K562 (cell line): ENCODE results near the gene PHF5A. TPM values are rescaled to one million over a fixed set of nuclear protein-coding genes. Genes with fewer than 3 reads are reported as not detected.

Experiments
- ATAC-seq: fragments of 200-7000 bp; cut with Tn5 transposase; 3 replicates; pipeline ENCODE4 v1.9.1; 2020; ENCODE audit warnings: moderate library complexity
- BruUV-seq: library from RNA; stranded (reverse); fragments of 400-500 nt; replicated peaks from 2 replicates; lab custom pipeline; 2021; lab: Mats Ljungman, UMichigan
- CTCF ChIA-PET: fragments of 300-600 bp; formaldehyde crosslinking; extraction: SDS; loops from one replicate; lab custom pipeline; 2021; ENCODE audit warnings: low intra/inter-chr PET ratio; lab: Yijun Ruan, JAX
- POLR2A ChIA-PET: fragments of 300-600, 350-650 bp; sonication (Branson Sonifier 250); formaldehyde crosslinking; extraction: SDS; loops from one replicate; lab custom pipeline; 2021; ENCODE audit warnings: antibody characterized with exemption, inconsistent platforms; lab: Yijun Ruan, JAX
- DNase-seq, 4 experiments: peaks; one replicate each; pipeline versions ENCODE4 v3.0.0 to v3.0.0-alpha.2; 2011 to 2018; ENCODE audit warnings: low spot score in 3 of 4, mixed read lengths in 3 of 4; ENCODE audit errors: extremely low read depth in 1 of 4
- FAIRE-seq: peaks from 2 replicates; lab custom pipeline; 2011; peaks lifted over from hg19 to GRCh38; lab: Jason Lieb, UNC
- H2AFZ ChIP-seq: 2 replicates; pipeline ENCODE4 v1.6.0; 2011; ENCODE audit warnings: low read depth, low read length, control low read depth, inconsistent platforms
- H3K27ac ChIP-seq: fragments of 200-600 bp; 3 replicates; pipeline ENCODE4 v1.8.0; 2011; ENCODE audit warnings: low read depth, mild to moderate bottlenecking, control low read depth, inconsistent platforms, low read length, moderate library complexity, mixed read lengths; ENCODE audit errors: extremely low read depth
- H3K27me3 ChIP-seq, 2 experiments: fragments of 300-600 bp in 1 of 2; 2 replicates in 1 of 2; 3 replicates in 1 of 2; pipeline versions ENCODE4 v1.6.0 to v1.8.0; 2011; ENCODE audit warnings: inconsistent platforms in 2 of 2, low read length in 2 of 2, mild to moderate bottlenecking in 1 of 2, mixed read lengths in 1 of 2, moderate library complexity in 1 of 2; ENCODE audit not compliant: control insufficient read depth in 2 of 2, insufficient read depth in 2 of 2
- H3K36me3 ChIP-seq: fragments of 300-600 bp; 3 replicates; pipeline ENCODE4 v1.8.0; 2011; ENCODE audit warnings: mild to moderate bottlenecking, low read length, inconsistent platforms; ENCODE audit not compliant: control insufficient read depth, insufficient read depth
- H3K4me1 ChIP-seq, 2 experiments: fragments of 200-600 bp in 1 of 2; replicated peaks in 1 of 2; 2 replicates in 1 of 2; 3 replicates in 1 of 2; pipeline versions ENCODE4 v1.5.1 to v1.8.0; 2011; ENCODE audit warnings: inconsistent platforms in 2 of 2, low read length in 2 of 2, mild to moderate bottlenecking in 1 of 2, mixed read lengths in 1 of 2, moderate library complexity in 1 of 2; ENCODE audit not compliant: control insufficient read depth in 2 of 2, insufficient read depth in 2 of 2
- H3K4me2 ChIP-seq: 2 replicates; pipeline ENCODE4 v1.6.1; 2011; ENCODE audit warnings: low read length, control low read depth, inconsistent platforms, mixed read lengths; ENCODE audit not compliant: insufficient read depth
- H3K4me3 ChIP-seq: fragments of 200-600 bp; sonication (generic), shearing (Covaris generic); 2 replicates; pipeline ENCODE4 v1.5.1; 2016; ENCODE audit warnings: control low read depth, inconsistent platforms
- H3K79me2 ChIP-seq: fragments of 200-600 bp; 3 replicates; pipeline ENCODE4 v1.8.0; 2011; ENCODE audit warnings: low read length, inconsistent platforms; ENCODE audit not compliant: control insufficient read depth, insufficient read depth
- H3K9ac ChIP-seq, 2 experiments: 2 replicates each; pipeline versions ENCODE4 v1.6.0 to v1.6.1; 2011; ENCODE audit warnings: low read depth in 2 of 2, low read length in 2 of 2, control low read depth in 1 of 2, inconsistent platforms in 1 of 2, mild to moderate bottlenecking in 1 of 2, mixed read lengths in 1 of 2; ENCODE audit not compliant: insufficient read depth in 1 of 2
- H3K9me1 ChIP-seq: one replicate; pipeline ENCODE4 v1.6.0; 2011; ENCODE audit warnings: inconsistent platforms, mild to moderate bottlenecking, low read length, moderate library complexity; ENCODE audit not compliant: control insufficient read depth, insufficient read depth
- H3K9me3 ChIP-seq: replicated peaks from 2 replicates; pipeline ENCODE4 v1.5.1; 2011; ENCODE audit warnings: low read depth, low read length, inconsistent platforms; ENCODE audit not compliant: control insufficient read depth, insufficient read depth
- H4K20me1 ChIP-seq: replicated peaks from 2 replicates; pipeline ENCODE4 v1.6.1; 2011; ENCODE audit warnings: low read length, inconsistent platforms, mixed read lengths; ENCODE audit not compliant: control insufficient read depth, insufficient read depth
- ARHGAP35 ChIP-seq: fragments of 450-650 bp; IDR thresholded peaks from 2 replicates; pipeline ENCODE4 v1.6.1; 2018; ENCODE audit not compliant: partially characterized antibody
- CEBPB ChIP-seq: fragments of 450-650 bp; IDR thresholded peaks from 2 replicates; pipeline ENCODE4 v1.6.1; 2016; ENCODE audit warnings: missing genetic modification characterization, missing compliant biosample characterization
- CREM ChIP-seq: IDR thresholded peaks from 2 replicates; pipeline ENCODE4 v1.6.1; 2014; ENCODE audit warnings: antibody characterized with exemption, low read depth
- FOSL1 ChIP-seq: fragments of 200-800 bp; sonication (Bioruptor generic); conservative IDR thresholded peaks from 2 replicates; pipeline ENCODE4 v1.6.1; 2016; ENCODE audit warnings: missing genetic modification characterization, missing compliant biosample characterization
- GATA2 ChIP-seq: sonication (generic); formaldehyde crosslinking; IDR thresholded peaks from 2 replicates; pipeline ENCODE4 v1.4.0; 2020; ENCODE audit warnings: mild to moderate bottlenecking, missing genetic modification reagents
- HDAC1 ChIP-seq, 2 experiments: fragments of 450-650 bp; IDR thresholded peaks; 2 replicates each; pipeline ENCODE4 v1.6.1; 2016 to 2017; ENCODE audit warnings: inconsistent platforms in 1 of 2, mild to moderate bottlenecking in 1 of 2, moderate library complexity in 1 of 2
- HNRNPLL ChIP-seq: fragments of 200-400 bp; formaldehyde crosslinking; IDR thresholded peaks from 2 replicates; pipeline ENCODE4 v1.6.1; 2017; ENCODE audit warnings: low read length, low read depth, mild to moderate bottlenecking; ENCODE audit not compliant: poor library complexity, severe bottlenecking
- TAF9B ChIP-seq: fragments of 450-650 bp; IDR thresholded peaks from 2 replicates; pipeline ENCODE4 v1.6.1; 2018; ENCODE audit warnings: mild to moderate bottlenecking; ENCODE audit not compliant: partially characterized antibody
- ZKSCAN1 ChIP-seq: fragments of 150-350 bp; IDR thresholded peaks from 2 replicates; pipeline ENCODE4 v1.6.1; 2016; ENCODE audit warnings: low read depth, low read length
- ZNF232 ChIP-seq: sonication (generic); formaldehyde crosslinking; IDR thresholded peaks from 2 replicates; pipeline ENCODE4 v1.8.0; 2022; ENCODE audit warnings: mild to moderate bottlenecking, missing genetic modification reagents
- WGBS: fragments of 100-300 bp; shearing (Covaris generic); methylation state at CpG from one replicate; pipeline ENCODE4 v1.1.6; 2016; ENCODE audit warnings: low coverage, mixed read lengths; ENCODE audit not compliant: insufficient coverage; ENCODE audit errors: missing lambda C conversion rate; 5-methylcytosine and 5-hydroxymethylcytosine counted together
- in situ Hi-C: fragments of 300-500 bp; cut with MboI; formaldehyde crosslinking; loops from 4 replicates; pipeline ENCODE4 v1.15.0; 2018; ENCODE audit warnings: inconsistent platforms, mixed read lengths
- intact Hi-C: fragments of 100-400 bp; cut with micrococcal nuclease; formaldehyde crosslinking; loops from 2 replicates; pipeline ENCODE4 v1.14.2; 2022
- polyA plus RNA-seq, 8 experiments: library from polyadenylated mRNA; depleted of rRNA in 4 of 8; stranded (reverse) in 5 of 8; unstranded in 3 of 8; fragments of >200 nt; fragmentation: Nextera tagmentation in 2 of 8; fragmentation: Illumina TruSeq in 1 of 8; extraction: Ambion mirVana in 2 of 8; extraction: Trizol in 1 of 8; gene quantifications; 2 replicates each; pipeline versions ENCODE4 v1.2.1 to v1.2.3, GENCODE V29; 2011 to 2014; ENCODE audit warnings: inconsistent platforms in 1 of 8, missing spikeins in 1 of 8
- total RNA-seq, 7 experiments: library from RNA; depleted of rRNA in 6 of 7; stranded (reverse); fragments of >200 nt in 6 of 7; fragmentation: Illumina TruSeq in 2 of 7; extraction: Trizol in 2 of 7; gene quantifications; 2 replicates each; pipeline versions ENCODE4 v1.2.1 to v1.2.3, GENCODE V29; 2011 to 2021; ENCODE audit warnings: low replicate concordance in 1 of 7
- TF ChIP-seq, protein P1 (sequence below): fragments of 450-650 bp; IDR thresholded peaks from 2 replicates; pipeline ENCODE4 v1.6.1; 2016; ENCODE audit warnings: antibody characterized with exemption
- TF ChIP-seq, protein P2 (sequence below), 2 experiments: fragments of 450-650 bp in 1 of 2; sonication (generic) in 1 of 2; formaldehyde crosslinking in 1 of 2; IDR thresholded peaks in 1 of 2; conservative IDR thresholded peaks in 1 of 2; 2 replicates each; pipeline versions ENCODE4 v1.6.1 to v1.8.1; 2016 to 2023; ENCODE audit warnings: mild to moderate bottlenecking in 2 of 2, moderate library complexity in 2 of 2, inconsistent platforms in 1 of 2, missing genetic modification reagents in 1 of 2
- TF ChIP-seq, protein P3 (sequence below): sonication (generic); formaldehyde crosslinking; IDR thresholded peaks from 2 replicates; pipeline ENCODE4 v1.8.1; 2023; ENCODE audit warnings: missing genetic modification reagents, mild to moderate bottlenecking, borderline replicate concordance

Gene PHF5A
- total and polyA plus RNA-seq, 9 of the 15 experiments (the other 6 are each of a cell fraction or from before 2014, with no cell fraction given): 14.2 to 144 (median 101) TPM

DNA sequence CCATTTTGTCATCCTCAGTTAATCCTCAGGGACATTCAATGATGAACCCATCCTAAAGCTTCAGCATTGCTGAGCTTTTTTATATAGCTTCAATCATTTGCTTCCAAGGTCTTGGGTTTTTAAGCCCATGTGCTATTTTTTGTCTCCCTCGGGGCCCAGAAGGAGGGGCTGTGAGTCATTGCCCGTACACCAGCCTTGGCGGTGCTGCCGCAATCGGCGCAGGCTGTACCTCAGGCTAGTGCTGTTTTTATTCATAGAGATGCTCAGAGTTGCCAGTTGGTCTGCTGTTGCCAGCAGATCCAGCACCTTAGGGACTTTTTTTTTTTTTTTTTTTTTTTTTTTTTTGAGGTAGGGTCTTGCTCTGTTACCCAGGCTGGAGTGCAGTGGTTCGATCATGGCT lies 35.9 kb upstream of the PHF5A start:
- no peak overlapping the region for H3K4me2 ChIP-seq
- no peak for ATAC-seq
- CTCF ChIA-PET: no interaction called here
- TF ChIP-seq ZNF232 (CRISPR knock-in tag) (no peak), ZKSCAN1 (no peak), TAF9B (no peak), HDAC1 (IDR thresholded peaks at IDR 0.05) (no peak), HNRNPLL (peak; percentile 29), CREM (no peak), CEBPB (no peak), FOSL1 (tag) (peak; percentile 34; the same call in 1 of the 2 replicates), ARHGAP35 (no peak), GATA2 (CRISPR knock-in tag) (no peak)
- TF ChIP-seq, protein P1, sequence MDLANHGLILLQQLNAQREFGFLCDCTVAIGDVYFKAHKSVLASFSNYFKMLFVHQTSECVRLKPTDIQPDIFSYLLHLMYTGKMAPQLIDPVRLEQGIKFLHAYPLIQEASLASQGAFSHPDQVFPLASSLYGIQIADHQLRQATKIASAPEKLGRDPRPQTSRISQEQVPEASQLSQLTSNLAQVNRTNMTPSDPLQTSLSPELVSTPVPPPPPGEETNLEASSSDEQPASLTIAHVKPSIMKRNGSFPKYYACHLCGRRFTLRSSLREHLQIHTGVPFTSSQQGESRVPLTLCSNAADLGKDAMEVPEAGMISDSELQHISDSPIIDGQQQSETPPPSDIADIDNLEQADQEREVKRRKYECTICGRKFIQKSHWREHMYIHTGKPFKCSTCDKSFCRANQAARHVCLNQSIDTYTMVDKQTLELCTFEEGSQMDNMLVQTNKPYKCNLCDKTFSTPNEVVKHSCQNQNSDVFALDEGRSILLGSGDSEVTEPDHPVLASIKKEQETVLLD: no peak
- TF ChIP-seq, protein P2, sequence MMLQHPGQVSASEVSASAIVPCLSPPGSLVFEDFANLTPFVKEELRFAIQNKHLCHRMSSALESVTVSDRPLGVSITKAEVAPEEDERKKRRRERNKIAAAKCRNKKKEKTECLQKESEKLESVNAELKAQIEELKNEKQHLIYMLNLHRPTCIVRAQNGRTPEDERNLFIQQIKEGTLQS (IDR thresholded peaks at IDR 0.05): no peak
- TF ChIP-seq, protein P2 (CRISPR knock-in tag; conservative IDR thresholded peaks at IDR 0.05): no peak
- TF ChIP-seq, protein P3, sequence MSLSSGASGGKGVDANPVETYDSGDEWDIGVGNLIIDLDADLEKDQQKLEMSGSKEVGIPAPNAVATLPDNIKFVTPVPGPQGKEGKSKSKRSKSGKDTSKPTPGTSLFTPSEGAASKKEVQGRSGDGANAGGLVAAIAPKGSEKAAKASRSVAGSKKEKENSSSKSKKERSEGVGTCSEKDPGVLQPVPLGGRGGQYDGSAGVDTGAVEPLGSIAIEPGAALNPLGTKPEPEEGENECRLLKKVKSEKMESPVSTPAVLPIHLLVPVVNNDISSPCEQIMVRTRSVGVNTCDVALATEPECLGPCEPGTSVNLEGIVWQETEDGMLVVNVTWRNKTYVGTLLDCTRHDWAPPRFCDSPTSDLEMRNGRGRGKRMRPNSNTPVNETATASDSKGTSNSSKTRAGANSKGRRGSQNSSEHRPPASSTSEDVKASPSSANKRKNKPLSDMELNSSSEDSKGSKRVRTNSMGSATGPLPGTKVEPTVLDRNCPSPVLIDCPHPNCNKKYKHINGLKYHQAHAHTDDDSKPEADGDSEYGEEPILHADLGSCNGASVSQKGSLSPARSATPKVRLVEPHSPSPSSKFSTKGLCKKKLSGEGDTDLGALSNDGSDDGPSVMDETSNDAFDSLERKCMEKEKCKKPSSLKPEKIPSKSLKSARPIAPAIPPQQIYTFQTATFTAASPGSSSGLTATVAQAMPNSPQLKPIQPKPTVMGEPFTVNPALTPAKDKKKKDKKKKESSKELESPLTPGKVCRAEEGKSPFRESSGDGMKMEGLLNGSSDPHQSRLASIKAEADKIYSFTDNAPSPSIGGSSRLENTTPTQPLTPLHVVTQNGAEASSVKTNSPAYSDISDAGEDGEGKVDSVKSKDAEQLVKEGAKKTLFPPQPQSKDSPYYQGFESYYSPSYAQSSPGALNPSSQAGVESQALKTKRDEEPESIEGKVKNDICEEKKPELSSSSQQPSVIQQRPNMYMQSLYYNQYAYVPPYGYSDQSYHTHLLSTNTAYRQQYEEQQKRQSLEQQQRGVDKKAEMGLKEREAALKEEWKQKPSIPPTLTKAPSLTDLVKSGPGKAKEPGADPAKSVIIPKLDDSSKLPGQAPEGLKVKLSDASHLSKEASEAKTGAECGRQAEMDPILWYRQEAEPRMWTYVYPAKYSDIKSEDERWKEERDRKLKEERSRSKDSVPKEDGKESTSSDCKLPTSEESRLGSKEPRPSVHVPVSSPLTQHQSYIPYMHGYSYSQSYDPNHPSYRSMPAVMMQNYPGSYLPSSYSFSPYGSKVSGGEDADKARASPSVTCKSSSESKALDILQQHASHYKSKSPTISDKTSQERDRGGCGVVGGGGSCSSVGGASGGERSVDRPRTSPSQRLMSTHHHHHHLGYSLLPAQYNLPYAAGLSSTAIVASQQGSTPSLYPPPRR (CRISPR knock-in tag): no peak

More for the DNA sequence above, 35.9 kb upstream of the PHF5A start:
- H3K9me3 ChIP-seq: no peaks in the 10 kb centered on the region
- no peak for DNase-seq
- H3K27ac ChIP-seq: no peak overlapping the region
- H3K4me3 ChIP-seq: no peak overlapping the region
- H3K9me1 ChIP-seq: no peaks in the 10 kb centered on the region
- peaks cover 37% of the 10 kb centered on the region; the same call in 2 of the 3 replicates for H3K79me2 ChIP-seq
- intact Hi-C loops (no loop called here), in situ Hi-C loops (no loop called here)
- FAIRE-seq: no peak
- 94% methylated on average over 5 of the region's 7 CpGs for WGBS
- POLR2A ChIA-PET: interaction anchor here (1.8 kb wide), 1 partner anchor 59 kb away, joined by 4 read pairs; no protein-coding TSS in a partner anchor
- H2AFZ ChIP-seq: no peak overlapping the region
- no peaks in the 10 kb centered on the region for H3K27me3 ChIP-seq
- H3K9ac ChIP-seq: no peak overlapping the region
- no TSS peak for BruUV-seq
- peaks cover 73% of the 10 kb centered on the region; the same call in 2 of the 3 replicates for H3K36me3 ChIP-seq
- peaks cover 0 to 14% of the 10 kb centered on the region in 2 experiments; a peak in 4 of 5 replicates for H3K4me1 ChIP-seq
- H4K20me1 ChIP-seq: 0 out of 2 replicates have a peak, but pooled peaks cover 4% of the 10 kb centered on the region
